ENCODE measurements around the gene CAMKMT. TPM values are rescaled to one million over a fixed set of nuclear protein-coding genes. Genes with fewer than 3 reads are reported as not detected.

The CAMKMT gene
- total and polyA plus RNA-seq, 8 donors, result 8.3 to 17.5 (median 11.5) TPM

DNA sequence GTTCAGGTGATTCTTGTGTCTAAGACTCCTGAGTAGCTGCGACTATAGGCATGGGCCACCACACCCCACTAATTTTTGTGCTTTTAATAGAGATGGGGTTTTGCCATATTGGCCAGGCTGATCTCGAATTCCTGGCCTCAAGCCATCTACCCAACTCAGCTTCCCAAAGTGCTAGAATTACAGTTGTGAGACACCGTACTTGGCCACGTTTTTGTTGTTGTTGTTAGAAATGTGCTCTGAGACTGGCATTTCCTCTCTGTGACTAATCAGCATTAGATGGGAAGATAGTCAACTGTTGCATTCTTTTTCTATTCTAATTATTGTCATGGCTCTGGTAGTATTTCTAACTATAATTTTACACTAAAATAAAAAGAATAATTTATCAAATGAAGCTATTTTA is 191.7 kb downstream of the CAMKMT start:
- Histone ChIP-seq H3K9me3 (no peaks in the 10 kb centered on the region), H3K36me3 (no peaks in the 10 kb centered on the region), H3K27ac (no peak overlapping the region), H3K27me3 (no peaks in the 10 kb centered on the region), H3K4me1 (no peaks in the 10 kb centered on the region), H3K4me3 (no peak overlapping the region)
- no peak for DNase-seq
- no peak for ATAC-seq
- intact Hi-C loops (cut with DNase I), result no loop called here
- TF ChIP-seq CTCF (IDR thresholded peaks at IDR 0.05), result no peak

DNA sequence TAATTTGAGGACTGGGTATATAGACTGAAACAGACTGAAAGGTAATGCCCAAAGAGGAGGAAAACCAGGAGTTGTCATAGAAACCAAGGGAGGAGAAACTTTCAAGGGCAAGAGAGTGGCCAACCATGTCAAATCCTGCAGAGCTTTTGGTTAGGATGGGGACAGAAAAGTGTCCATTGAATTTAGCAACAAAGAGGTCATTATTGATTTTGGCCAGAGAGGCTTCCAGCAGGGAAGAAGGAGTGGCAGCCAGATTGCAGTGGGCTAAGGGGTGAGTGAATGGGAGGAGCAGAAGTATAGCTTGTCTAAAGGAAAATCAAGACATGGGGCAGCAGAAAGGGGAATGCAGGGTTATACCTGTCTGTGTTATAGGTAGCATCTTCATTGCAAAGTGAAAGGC is 194.0 kb downstream of the CAMKMT start:
- TF ChIP-seq CTCF (IDR thresholded peaks at IDR 0.05), result no peak
- no peak overlapping the region for H3K27ac ChIP-seq
- intact Hi-C loops (cut with DNase I), result no loop called here
- no peaks in the 10 kb centered on the region for H3K9me3 ChIP-seq
- H3K36me3 ChIP-seq, result no peaks in the 10 kb centered on the region
- H3K4me1 ChIP-seq, result no peaks in the 10 kb centered on the region
- H3K4me3 ChIP-seq, result no peak overlapping the region
- no peaks in the 10 kb centered on the region for H3K27me3 ChIP-seq
- no peak for DNase-seq
- no peak for ATAC-seq

GRCh38 chr2:44559108-44559507 is 197.4 kb downstream of the CAMKMT start:
- Histone ChIP-seq H3K4me3 (no peak overlapping the region), H3K27ac (no peak overlapping the region), H3K36me3 (no peaks in the 10 kb centered on the region), H3K9me3 (no peaks in the 10 kb centered on the region), H3K27me3 (no peaks in the 10 kb centered on the region), H3K4me1 (no peaks in the 10 kb centered on the region)
- TF ChIP-seq CTCF (IDR thresholded peaks at IDR 0.05), result no peak
- ATAC-seq, result no peak
- intact Hi-C loops (cut with DNase I), result no loop called here
- DNase-seq, result no peak

GRCh38 chr2:44560352-44560751 is 198.6 kb downstream of the CAMKMT start:
- no peaks in the 10 kb centered on the region for H3K9me3 ChIP-seq
- no peaks in the 10 kb centered on the region for H3K36me3 ChIP-seq
- ATAC-seq, result peak; percentile 30
- TF ChIP-seq CTCF (IDR thresholded peaks at IDR 0.05), result no peak
- H3K27ac ChIP-seq, result no peak overlapping the region
- H3K27me3 ChIP-seq, result no peaks in the 10 kb centered on the region
- intact Hi-C loops (cut with DNase I), result no loop called here
- no peak overlapping the region for H3K4me3 ChIP-seq
- peak in 1 of 4 donors; percentile 55 for DNase-seq
- no peaks in the 10 kb centered on the region for H3K4me1 ChIP-seq

DNA sequence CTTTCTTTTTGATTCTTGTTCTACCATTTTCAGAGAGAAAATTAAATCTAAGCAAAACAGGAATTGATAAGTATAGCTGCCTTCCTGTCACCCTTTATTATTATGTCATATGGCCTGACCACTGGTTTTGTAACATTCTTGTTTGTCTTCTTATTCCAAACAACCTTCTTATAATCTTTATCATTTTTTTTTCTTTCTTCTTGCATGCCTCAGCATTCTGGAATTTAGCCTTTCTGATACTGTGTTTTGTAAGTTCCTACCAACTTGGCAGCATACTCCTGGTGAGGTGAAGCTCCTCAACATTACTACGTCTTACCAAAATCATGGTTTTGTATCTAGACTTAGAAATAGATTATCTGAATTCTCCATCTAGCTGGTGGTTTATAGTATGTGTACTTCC is 199.2 kb downstream of the CAMKMT start:
- no peak overlapping the region for H3K27ac ChIP-seq
- no peaks in the 10 kb centered on the region for H3K9me3 ChIP-seq
- H3K36me3 ChIP-seq, result no peaks in the 10 kb centered on the region
- ATAC-seq (no peak), DNase-seq (no peak)
- no peaks in the 10 kb centered on the region for H3K4me1 ChIP-seq
- intact Hi-C loops (cut with DNase I), result no loop called here
- H3K27me3 ChIP-seq, result no peaks in the 10 kb centered on the region
- no peak overlapping the region for H3K4me3 ChIP-seq
- TF ChIP-seq CTCF (IDR thresholded peaks at IDR 0.05), result no peak
